GM18511 (cell line): ENCODE data around the gene LYPD1.
A peak's percentile ranks its signal among the peaks of the same experiment; 100 is the strongest.

Experiments
- ATAC-seq: cut with Tn5 transposase; IDR thresholded peaks from one replicate; pipeline ENCODE4 v1.9.1; 2021; ENCODE audit warnings: mild to moderate bottlenecking, moderate library complexity; ENCODE audit not compliant: unreplicated experiment

The LYPD1 gene

GRCh38 chr2:132668987-132669907, 758 bp downstream of the LYPD1 start:
- no peak for ATAC-seq

- no peak for ATAC-seq
Observed at GRCh38 chr2:132668189-132668823, 1.7 kb downstream of the LYPD1 start.

GRCh38 chr2:132667706-132668105, 2.3 kb downstream of the LYPD1 start:
- no peak for ATAC-seq

GRCh38 chr2:132665401-132666140, 4.4 kb downstream of the LYPD1 start:
- ATAC-seq = no peak

GRCh38 chr2:132664096-132664495, 5.9 kb downstream of the LYPD1 start:
- ATAC-seq = no peak

- ATAC-seq = no peak
Observed at GRCh38 chr2:132662732-132663131, 7.3 kb downstream of the LYPD1 start.

- ATAC-seq = no peak
Observed at GRCh38 chr2:132659331-132659730, 10.7 kb downstream of the LYPD1 start.

- no peak for ATAC-seq
Observed at GRCh38 chr2:132656266-132656975, 13.6 kb downstream of the LYPD1 start.

- no peak for ATAC-seq
Observed at GRCh38 chr2:132654968-132655367, 15.0 kb downstream of the LYPD1 start.

GRCh38 chr2:132654335-132654734, 15.7 kb downstream of the LYPD1 start:
- ATAC-seq = no peak

- no peak for ATAC-seq
Observed at GRCh38 chr2:132652474-132652873, 17.5 kb downstream of the LYPD1 start.

- no peak for ATAC-seq
Observed at GRCh38 chr2:132651115-132652045, 18.6 kb downstream of the LYPD1 start.

GRCh38 chr2:132646540-132647108, 23.4 kb downstream of the LYPD1 start:
- ATAC-seq = no peak

- ATAC-seq = peak; percentile 77
Observed at GRCh38 chr2:132645722-132646539, 24.1 kb downstream of the LYPD1 start.

- no peak for ATAC-seq
Observed at GRCh38 chr2:132645176-132645575, 24.8 kb downstream of the LYPD1 start.

GRCh38 chr2:132642415-132642814, 27.6 kb downstream of the LYPD1 start:
- no peak for ATAC-seq

GRCh38 chr2:132641819-132642218, 28.2 kb downstream of the LYPD1 start:
- no peak for ATAC-seq

GRCh38 chr2:132640116-132640515, 29.9 kb downstream of the LYPD1 start:
- no peak for ATAC-seq
